T-cell (primary cell): Measurements from ENCODE around the gene FIBCD1. TPM values are rescaled to one million over a fixed set of nuclear protein-coding genes. Genes with fewer than 3 reads are reported as not detected.

Experiments used
- ATAC-seq, 4 experiments: fragments of 200-7000 bp in 3 of 4; fragments of 150-1000 bp in 1 of 4; cut with Tn5 transposase; replicated peaks in 1 of 4; 1 replicate in 3 of 4; 2 replicates in 1 of 4; pipeline ENCODE4 v1.10.0; 2021; ENCODE audit warnings: moderate library complexity in 3 of 4, mild to moderate bottlenecking in 2 of 4, moderate number of reproducible peaks in 1 of 4
- CTCF ChIA-PET, 2 donors: fragments of 300-600 bp; sonication (Branson Sonifier 250); formaldehyde crosslinking; loops; one replicate each; lab custom pipeline; 2022; ENCODE audit warnings: antibody characterized with exemption in 2 of 2; lab: Charles Lee
- POLR2A ChIA-PET, 2 donors: fragments of 300-600 bp; sonication (Branson Sonifier 250); formaldehyde crosslinking; loops; one replicate each; lab custom pipeline; 2022; ENCODE audit warnings: antibody characterized with exemption in 2 of 2; lab: Charles Lee
- DNase-seq, 35 experiments: peaks; one replicate each; pipeline versions ENCODE4 v3.0.0 to v3.0.0-alpha.2; 2013 to 2023
- H3K27ac ChIP-seq: one replicate; pipeline ENCODE4 v1.5.1; 2013; ENCODE audit warnings: low read length
- H3K27me3 ChIP-seq, 2 experiments: replicated peaks in 1 of 2; 1 replicate in 1 of 2; 2 replicates in 1 of 2; pipeline versions ENCODE4 v1.6.1 to v1.7.0; 2013; ENCODE audit warnings: low read length in 1 of 2, mixed read lengths in 1 of 2; ENCODE audit not compliant: control insufficient read depth in 2 of 2, insufficient read depth in 2 of 2; ENCODE audit errors: extremely low read depth in 1 of 2
- H3K36me3 ChIP-seq, 2 donors: 1 replicate in 1 of 2; 2 replicates in 1 of 2; pipeline versions ENCODE4 v1.6.1 to v1.7.0; 2013; ENCODE audit warnings: low read length in 1 of 2; ENCODE audit not compliant: control insufficient read depth in 2 of 2, insufficient read depth in 1 of 2; ENCODE audit errors: extremely low read depth in 1 of 2
- H3K4me1 ChIP-seq, 2 experiments: 1 replicate in 1 of 2; 2 replicates in 1 of 2; pipeline versions ENCODE4 v1.6.1 to v1.7.0; 2013; ENCODE audit warnings: low read length in 2 of 2, mixed read lengths in 1 of 2; ENCODE audit not compliant: insufficient read depth in 2 of 2, control insufficient read depth in 1 of 2; ENCODE audit errors: extremely low read depth in 1 of 2
- H3K4me3 ChIP-seq, 2 donors: 1 replicate in 1 of 2; 2 replicates in 1 of 2; pipeline versions ENCODE4 v1.5.1 to v1.7.0; 2013; ENCODE audit warnings: mild to moderate bottlenecking in 2 of 2, low read length in 1 of 2, moderate library complexity in 1 of 2; ENCODE audit not compliant: control insufficient read depth in 1 of 2; ENCODE audit errors: extremely low read depth in 1 of 2
- H3K9me3 ChIP-seq: 2 replicates; pipeline ENCODE4 v1.7.0; 2013
- H3K27ac Mint-ChIP-seq, 2 donors: one replicate each; pipeline ENCODE4 v1.8.0; 2020 to 2021; ENCODE audit warnings: mild to moderate bottlenecking in 2 of 2, mixed read lengths in 2 of 2
- H3K27me3 Mint-ChIP-seq, 2 donors: one replicate each; pipeline ENCODE4 v1.8.0; 2021 to 2022; ENCODE audit warnings: mixed read lengths in 2 of 2
- H3K36me3 Mint-ChIP-seq: one replicate; pipeline ENCODE4 v1.8.0; 2021; ENCODE audit warnings: mixed read lengths
- H3K4me1 Mint-ChIP-seq, 3 donors: one replicate each; pipeline ENCODE4 v1.8.0; 2020 to 2022; ENCODE audit warnings: mixed read lengths in 3 of 3, mild to moderate bottlenecking in 1 of 3
- H3K4me3 Mint-ChIP-seq, 3 donors: one replicate each; pipeline ENCODE4 v1.8.0; 2020 to 2022; ENCODE audit warnings: mild to moderate bottlenecking in 3 of 3, mixed read lengths in 3 of 3, moderate library complexity in 3 of 3
- H3K9me3 Mint-ChIP-seq, 3 donors: one replicate each; pipeline ENCODE4 v1.8.0; 2020 to 2022; ENCODE audit warnings: mixed read lengths in 3 of 3
- WGBS: methylation state at CpG from one replicate; pipeline ENCODE4 v1.1.5; 2013; ENCODE audit warnings: missing lambda C conversion rate; ENCODE audit not compliant: insufficient coverage; 5-methylcytosine and 5-hydroxymethylcytosine counted together
- total RNA-seq, 35 experiments: library from RNA in 6 of 35; stranded (reverse) in 6 of 35; fragments of 120-200 nt in 1 of 35; gene quantifications; one replicate each; pipeline versions ENCODE4 v1.2.1 to v1.2.4 and lab custom pipeline; 2013 to 2026

FIBCD1 gene
- total RNA-seq, 5 donors from 2014 or later (not counting 1 experiment from before 2014, with no cell fraction given), result not detected

DNA sequence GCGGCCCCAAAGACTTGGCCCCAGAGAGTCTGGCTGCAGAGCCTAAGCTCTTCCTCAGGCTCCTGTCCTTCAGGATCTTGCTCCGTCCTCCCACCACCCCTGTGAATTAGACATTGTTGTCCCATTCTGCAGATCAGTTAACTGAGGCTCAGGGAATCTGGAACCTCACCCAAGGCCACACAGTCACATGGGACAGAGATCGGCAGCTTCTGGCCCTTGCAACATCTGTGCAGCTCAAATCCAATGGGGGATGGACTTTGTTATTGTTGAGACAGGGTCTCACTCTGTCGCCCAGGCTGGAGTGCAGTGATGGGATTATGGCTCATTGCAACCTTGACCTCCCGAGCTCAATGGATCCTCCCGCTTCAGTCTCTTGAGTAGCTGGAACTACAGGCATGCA is 46.0 kb upstream of the FIBCD1 start:
- DNase-seq (no peak), ATAC-seq (no peak)
- Mint-ChIP-seq H3K36me3 (no peaks in the 10 kb centered on the region), H3K4me3 (no peak overlapping the region), H3K4me1 (no peaks in the 10 kb centered on the region), H3K27me3 (peaks cover 3 to 9% of the 10 kb centered on the region in 2 donors), H3K9me3 (peaks cover 0 to 2% (median 0%) of the 10 kb centered on the region in 3 donors), H3K27ac (no peak overlapping the region)
- Histone ChIP-seq H3K36me3 (no peaks in the 10 kb centered on the region), H3K9me3 (no peaks in the 10 kb centered on the region), H3K27ac (no peak overlapping the region), H3K4me3 (no peak overlapping the region), H3K4me1 (no peaks in the 10 kb centered on the region), H3K27me3 (peaks cover 0 to 21% of the 10 kb centered on the region in 2 experiments)
- ChIA-PET POLR2A (no interaction called here), CTCF (no interaction called here)
- 90% methylated on average over 5 of the region's 6 CpGs for WGBS

DNA sequence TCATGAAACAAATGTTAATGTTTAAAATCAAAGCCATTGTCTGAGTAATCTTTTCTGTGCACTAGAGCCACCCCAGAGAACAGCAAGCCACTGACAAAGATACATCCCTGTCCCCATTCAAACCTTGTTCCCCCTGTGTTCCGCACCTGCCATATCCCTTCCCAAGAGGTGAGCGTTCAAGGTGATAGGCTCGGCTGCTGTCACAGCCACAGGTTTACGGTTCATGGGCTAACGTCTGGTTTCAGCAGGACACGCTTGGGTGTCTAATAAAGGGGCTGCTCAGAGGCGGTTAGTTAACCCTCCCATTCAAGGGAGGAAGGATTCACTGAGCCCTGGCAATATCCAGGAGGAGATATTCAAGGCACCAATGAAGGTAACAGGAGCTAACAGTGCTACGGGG is 45.5 kb upstream of the FIBCD1 start:
- Mint-ChIP-seq H3K4me1 (no peaks in the 10 kb centered on the region), H3K9me3 (peaks cover 0 to 2% (median 0%) of the 10 kb centered on the region in 3 donors), H3K4me3 (no peak overlapping the region), H3K36me3 (no peaks in the 10 kb centered on the region), H3K27me3 (peaks cover 3 to 12% of the 10 kb centered on the region in 2 donors), H3K27ac (no peak overlapping the region)
- no peak for DNase-seq
- WGBS, result 93% methylated on average over 7 of the region's 8 CpGs
- ATAC-seq, result no peak
- Histone ChIP-seq H3K27me3 (peaks cover 0 to 25% of the 10 kb centered on the region in 2 experiments), H3K4me1 (no peaks in the 10 kb centered on the region), H3K4me3 (no peak overlapping the region), H3K27ac (no peak overlapping the region), H3K36me3 (no peaks in the 10 kb centered on the region), H3K9me3 (no peaks in the 10 kb centered on the region)
- ChIA-PET CTCF (no interaction called here), POLR2A (no interaction called here)

- DNase-seq, result no peak
- ChIA-PET POLR2A (no interaction called here), CTCF (no interaction called here)
- Mint-ChIP-seq H3K27me3 (peaks cover 3 to 14% of the 10 kb centered on the region in 2 donors), H3K4me3 (no peak overlapping the region), H3K36me3 (no peaks in the 10 kb centered on the region), H3K4me1 (no peaks in the 10 kb centered on the region), H3K9me3 (peaks cover 0 to 2% (median 0%) of the 10 kb centered on the region in 3 donors), H3K27ac (no peak overlapping the region)
- H3K36me3 ChIP-seq, result no peaks in the 10 kb centered on the region
- ATAC-seq, result no peak
- H3K4me1 ChIP-seq, result no peaks in the 10 kb centered on the region
- no peak overlapping the region for H3K27ac ChIP-seq
- H3K4me3 ChIP-seq, result no peak overlapping the region
- H3K9me3 ChIP-seq, result no peaks in the 10 kb centered on the region
- 88% methylated on average over 8 of the region's 11 CpGs for WGBS
- peaks cover 0 to 27% of the 10 kb centered on the region in 2 experiments for H3K27me3 ChIP-seq
Observed at GRCh38 chr9:130983970-130984369, 44.9 kb upstream of the FIBCD1 start.

GRCh38 chr9:130983359-130983670 is 44.3 kb upstream of the FIBCD1 start:
- DNase-seq (no peak), ATAC-seq (no peak)
- Mint-ChIP-seq H3K36me3 (no peaks in the 10 kb centered on the region), H3K4me3 (no peak overlapping the region), H3K4me1 (no peaks in the 10 kb centered on the region), H3K27ac (no peak overlapping the region), H3K27me3 (peaks cover 3 to 17% of the 10 kb centered on the region in 2 donors), H3K9me3 (no peaks in the 10 kb centered on the region)
- ChIA-PET POLR2A (no interaction called here), CTCF (no interaction called here)
- Histone ChIP-seq H3K4me1 (no peaks in the 10 kb centered on the region), H3K36me3 (no peaks in the 10 kb centered on the region), H3K4me3 (no peak overlapping the region), H3K9me3 (no peaks in the 10 kb centered on the region), H3K27ac (no peak overlapping the region), H3K27me3 (peaks cover 0 to 30% of the 10 kb centered on the region in 2 experiments)
- WGBS, result 63% methylated on average over 2 of the region's 6 CpGs

GRCh38 chr9:130982636-130983358 is 43.8 kb upstream of the FIBCD1 start:
- 94% methylated on average over 17 of the region's 25 CpGs for WGBS
- Histone ChIP-seq H3K27me3 (peaks cover 0 to 33% of the 10 kb centered on the region in 2 experiments), H3K9me3 (no peaks in the 10 kb centered on the region), H3K4me1 (no peaks in the 10 kb centered on the region), H3K27ac (no peak overlapping the region), H3K36me3 (no peaks in the 10 kb centered on the region), H3K4me3 (no peak overlapping the region)
- no peak overlapping the region for H3K4me3 Mint-ChIP-seq
- no peaks in the 10 kb centered on the region for H3K4me1 Mint-ChIP-seq
- H3K27me3 Mint-ChIP-seq, result peaks cover 3 to 17% of the 10 kb centered on the region in 2 donors
- H3K27ac Mint-ChIP-seq, result no peak overlapping the region
- no peak for ATAC-seq
- no peaks in the 10 kb centered on the region for H3K36me3 Mint-ChIP-seq
- ChIA-PET POLR2A (no interaction called here), CTCF (no interaction called here)
- no peak for DNase-seq
- H3K9me3 Mint-ChIP-seq, result no peaks in the 10 kb centered on the region

DNA sequence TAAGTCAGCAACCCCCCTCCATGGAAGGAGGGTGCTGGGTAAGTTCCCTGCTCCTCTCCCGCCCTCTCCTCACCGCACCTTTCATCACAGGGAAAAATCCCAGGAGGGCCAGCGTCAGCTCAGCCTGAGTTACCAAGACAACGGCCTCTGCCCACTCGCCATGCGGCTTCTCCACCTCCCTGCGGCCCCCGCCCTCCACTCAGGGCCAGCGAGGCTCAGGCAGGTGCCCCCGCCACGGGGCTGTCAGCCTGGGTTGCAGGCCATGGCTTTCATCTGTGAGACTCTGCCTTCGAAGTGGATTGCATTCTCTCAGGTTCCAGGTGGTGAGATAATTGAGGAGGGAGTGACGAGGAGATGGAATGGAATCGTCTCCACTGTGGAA is 42.7 kb upstream of the FIBCD1 start:
- WGBS, result 81% methylated on average over 13 of the region's 14 CpGs
- Histone ChIP-seq H3K4me3 (no peak overlapping the region), H3K27ac (no peak overlapping the region), H3K4me1 (no peaks in the 10 kb centered on the region), H3K9me3 (no peaks in the 10 kb centered on the region), H3K36me3 (no peaks in the 10 kb centered on the region), H3K27me3 (peaks cover 0 to 36% of the 10 kb centered on the region in 2 experiments)
- Mint-ChIP-seq H3K9me3 (no peaks in the 10 kb centered on the region), H3K27me3 (peaks cover 6 to 19% of the 10 kb centered on the region in 2 donors), H3K36me3 (no peaks in the 10 kb centered on the region), H3K4me1 (no peaks in the 10 kb centered on the region), H3K27ac (no peak overlapping the region), H3K4me3 (no peak overlapping the region)
- DNase-seq (no peak), ATAC-seq (no peak)
- ChIA-PET CTCF (no interaction called here), POLR2A (no interaction called here)
